ENCODE results near the gene CEP72.

- no peak for TF ChIP-seq POLR2A (IDR thresholded peaks at IDR 0.05)
- TF ChIP-seq CTCF (IDR thresholded peaks at IDR 0.05) = no peak
- TF ChIP-seq POLR2AphosphoS5 (IDR thresholded peaks at IDR 0.05) = no peak
Observed at GRCh38 chr5:620586-621180, 8.5 kb downstream of the CEP72 start.

All from transverse colon (tissue), 4 donors.